Activated T-cell treated with anti-CD3 and anti-CD28 coated beads, Interleukin-2, amount 50 U/mL, for 72 hours (primary cell): ENCODE data around the gene RNF187. TPM values are rescaled to one million over a fixed set of nuclear protein-coding genes. Genes with fewer than 3 reads are reported as not detected.
A peak's percentile ranks its signal among the peaks of the same experiment; 100 is the strongest.
"Not testable (repeated sequence)": the region's sequence is repeated elsewhere in the genome, so short reads cannot be mapped to it uniquely, and the experiment has no call there.

Experiments
- ATAC-seq, 2 donors: fragments of 150-1000 bp; cut with Tn5 transposase; replicated peaks in 1 of 2; 2 replicates each; pipeline ENCODE4 v1.10.0; 2021; ENCODE audit warnings: moderate library complexity in 2 of 2, mild to moderate bottlenecking in 1 of 2
- DNase-seq, 2 donors: peaks; one replicate each; pipeline ENCODE4 v3.0.0; 2021 to 2022; ENCODE audit warnings: mixed read lengths in 1 of 2
- H3K27ac Mint-ChIP-seq: one replicate; pipeline ENCODE4 v1.8.0; 2022; ENCODE audit warnings: mild to moderate bottlenecking, moderate library complexity, mixed read lengths
- H3K27me3 Mint-ChIP-seq: one replicate; pipeline ENCODE4 v1.8.0; 2022; ENCODE audit warnings: low read depth, mixed read lengths
- H3K36me3 Mint-ChIP-seq, 2 donors: one replicate each; pipeline ENCODE4 v1.8.0; 2022; ENCODE audit warnings: mixed read lengths in 2 of 2, mild to moderate bottlenecking in 1 of 2; ENCODE audit not compliant: insufficient read depth in 2 of 2
- H3K4me1 Mint-ChIP-seq: one replicate; pipeline ENCODE4 v1.8.0; 2022; ENCODE audit warnings: low read depth, mixed read lengths
- H3K4me3 Mint-ChIP-seq, 2 donors: one replicate each; pipeline ENCODE4 v1.8.0; 2022; ENCODE audit warnings: mild to moderate bottlenecking in 2 of 2, mixed read lengths in 2 of 2, moderate library complexity in 2 of 2
- H3K9me3 Mint-ChIP-seq, 2 donors: one replicate each; pipeline ENCODE4 v1.8.0; 2022; ENCODE audit warnings: mixed read lengths in 2 of 2
- total RNA-seq, 2 donors: library from RNA; stranded (reverse); gene quantifications; one replicate each; pipeline ENCODE4 v1.2.3, GENCODE V29; 2022

Gene RNF187
- total RNA-seq, 2 donors from 2014 or later, result 306 to 339 TPM

DNA sequence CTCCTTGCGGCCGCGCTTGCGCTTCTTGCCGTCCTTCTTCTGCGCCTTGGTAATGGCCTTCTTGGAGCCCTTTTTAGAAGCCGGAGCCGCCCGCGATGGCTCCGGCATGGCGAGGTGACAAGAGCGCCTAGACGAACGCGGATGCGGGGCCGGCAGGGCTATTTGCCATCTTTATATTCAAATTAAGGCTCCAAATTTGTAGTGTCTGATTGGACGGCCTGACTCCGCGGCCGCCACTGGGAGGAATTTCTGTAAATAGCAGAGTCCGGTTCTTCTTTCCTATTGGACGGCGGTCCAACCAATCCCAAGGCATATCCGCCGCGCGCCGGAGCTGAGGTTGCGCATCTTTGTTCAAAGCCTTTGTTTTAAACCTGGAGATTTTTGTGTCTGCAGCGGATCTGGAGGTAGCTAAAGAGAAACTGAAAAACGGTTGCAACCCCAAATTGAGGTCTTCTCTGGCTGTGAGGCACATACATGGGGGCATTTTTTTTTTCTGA, 22.6 kb upstream of the RNF187 start:
- Mint-ChIP-seq H3K27me3 (peaks cover 35% of the 10 kb centered on the region), H3K27ac (peak overlapping the region; percentile 58), H3K4me1 (peaks cover 64% of the 10 kb centered on the region), H3K36me3 (peaks cover 2 to 6% of the 10 kb centered on the region in 2 donors), H3K4me3 (peak overlapping the region; percentile 84 to 94), H3K9me3 (no peaks in the 10 kb centered on the region)
- ATAC-seq (peak; percentile 66 to 69), DNase-seq (peak; percentile 90 to 92)

DNA sequence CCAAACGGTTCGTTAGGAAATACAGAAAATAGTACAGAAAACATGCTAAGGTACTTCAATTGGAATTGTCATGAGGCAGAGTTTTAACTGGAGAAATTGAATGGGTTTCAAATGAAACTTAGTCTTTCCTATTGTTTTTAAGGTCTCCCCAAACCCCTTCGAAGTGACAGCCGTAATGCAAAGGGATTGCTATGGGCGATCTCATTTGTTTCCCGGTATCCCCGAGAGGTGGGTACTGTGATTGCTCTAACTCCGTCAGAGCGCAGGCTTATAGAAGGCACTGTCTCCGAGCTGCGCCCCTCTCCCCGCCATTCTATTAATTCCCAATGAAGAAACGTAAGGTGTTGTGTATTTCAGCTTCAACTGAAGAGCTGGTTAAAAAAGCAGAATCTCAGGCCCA, 22.0 kb upstream of the RNF187 start:
- no peak for ATAC-seq
- DNase-seq, result no peak
- Mint-ChIP-seq H3K9me3 (no peaks in the 10 kb centered on the region), H3K27me3 (peaks cover 35% of the 10 kb centered on the region), H3K4me1 (peaks cover 64% of the 10 kb centered on the region), H3K27ac (peak overlapping the region; percentile 58), H3K36me3 (peaks cover 2 to 6% of the 10 kb centered on the region in 2 donors), H3K4me3 (peak overlapping the region; percentile 84 to 94)

DNA sequence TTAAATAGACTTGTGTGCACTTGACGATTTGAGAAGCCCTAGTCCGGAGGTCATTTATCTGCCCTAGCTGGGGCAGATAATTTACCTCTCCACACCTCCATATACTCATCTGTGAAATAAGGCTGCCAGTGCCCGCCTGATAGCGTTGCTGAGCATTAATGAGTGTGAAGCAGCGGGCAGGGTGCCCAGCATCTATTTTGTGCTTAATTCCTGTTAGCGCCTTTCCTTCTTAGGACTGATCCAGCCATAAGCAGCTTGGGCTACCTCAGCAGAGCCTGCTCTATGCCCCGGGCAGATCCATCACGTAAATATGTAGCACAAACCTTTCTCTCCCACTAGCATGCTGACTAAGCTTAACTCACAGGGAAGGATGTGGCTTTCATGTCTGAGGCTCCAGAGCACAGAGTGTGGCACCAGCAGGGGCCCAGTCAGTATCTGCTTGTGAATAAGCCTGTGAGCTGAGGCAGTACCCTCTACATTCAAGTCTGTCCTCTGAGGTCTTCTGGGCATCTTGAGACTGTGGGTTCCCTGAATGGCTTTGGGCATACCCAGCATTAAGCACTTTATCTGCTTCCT, 21.5 kb upstream of the RNF187 start:
- H3K27ac Mint-ChIP-seq, result no peak overlapping the region
- H3K4me1 Mint-ChIP-seq, result peaks cover 59% of the 10 kb centered on the region
- H3K36me3 Mint-ChIP-seq, result peaks cover 2 to 5% of the 10 kb centered on the region in 2 donors
- H3K27me3 Mint-ChIP-seq, result peaks cover 36% of the 10 kb centered on the region
- no peaks in the 10 kb centered on the region for H3K9me3 Mint-ChIP-seq
- ATAC-seq (peak; percentile 51 to 59), DNase-seq (peak; percentile 62 to 64)
- peak overlapping the region; percentile 84 to 94 for H3K4me3 Mint-ChIP-seq

DNA sequence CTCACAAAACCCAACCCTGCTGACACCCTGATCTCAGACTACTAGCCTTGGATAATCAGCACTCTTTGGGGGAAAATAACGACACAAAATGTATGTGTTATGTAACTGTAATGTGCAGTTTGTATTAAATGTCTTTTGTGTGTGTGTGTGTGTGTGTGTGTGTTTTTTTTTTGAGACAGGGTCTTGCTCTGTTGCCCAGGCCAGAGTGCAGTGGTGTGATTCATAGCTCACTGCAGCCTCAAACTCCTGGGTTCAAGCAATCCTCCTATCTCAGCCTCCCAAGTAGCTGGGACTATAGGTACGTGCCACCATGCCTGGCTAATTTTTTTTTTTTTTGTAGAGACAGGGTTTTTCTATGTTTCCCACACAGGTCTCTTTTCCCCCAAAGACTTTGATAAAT, 19.0 kb upstream of the RNF187 start:
- not testable (repeated sequence) for H3K36me3 Mint-ChIP-seq, H3K4me3 Mint-ChIP-seq, H3K9me3 Mint-ChIP-seq, ATAC-seq, DNase-seq, H3K27ac Mint-ChIP-seq
- Mint-ChIP-seq H3K27me3 (peaks cover 47% of the 10 kb centered on the region), H3K4me1 (peaks cover 51% of the 10 kb centered on the region)

DNA sequence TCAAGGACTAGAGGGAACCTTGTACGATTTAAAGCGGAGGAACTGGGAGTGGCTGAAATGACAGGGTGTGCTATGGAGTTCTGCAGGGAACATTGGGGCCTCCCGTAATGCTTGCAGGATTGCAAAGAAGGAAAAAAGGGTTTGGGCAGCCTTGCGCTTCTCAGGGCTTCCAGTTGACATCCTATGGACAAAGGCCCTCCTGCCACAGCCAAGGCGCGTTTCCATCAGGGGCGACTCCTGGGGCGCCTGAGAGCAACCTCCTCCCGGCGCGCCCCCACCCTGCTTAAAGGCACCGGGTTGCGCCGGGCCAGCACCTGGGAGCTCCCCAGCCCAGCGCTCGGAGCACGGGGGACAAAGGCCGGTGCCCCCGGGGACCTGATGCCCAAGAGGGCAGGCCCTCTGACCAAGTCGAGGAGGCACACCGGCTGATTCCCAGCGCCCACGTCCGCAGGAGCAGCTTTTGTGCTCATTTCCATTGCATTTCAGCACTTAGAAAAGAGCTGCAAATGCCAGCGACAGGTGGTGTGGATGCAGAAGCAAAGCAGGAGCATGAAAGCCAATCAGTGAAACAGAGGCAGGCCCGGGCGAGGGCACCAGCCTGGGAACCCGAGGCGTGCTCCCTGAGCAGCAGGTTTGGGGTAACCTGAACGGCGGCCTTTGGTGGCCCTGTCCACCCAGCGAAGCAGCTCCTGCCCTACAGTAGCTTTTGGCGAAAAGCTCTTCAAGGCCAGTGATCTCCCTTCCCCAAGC, 17.6 kb upstream of the RNF187 start:
- peaks cover 39% of the 10 kb centered on the region for H3K4me1 Mint-ChIP-seq
- no peak for DNase-seq
- H3K27me3 Mint-ChIP-seq, result peaks cover 47% of the 10 kb centered on the region
- H3K27ac Mint-ChIP-seq, result no peak overlapping the region
- no peaks in the 10 kb centered on the region for H3K36me3 Mint-ChIP-seq
- no peaks in the 10 kb centered on the region for H3K9me3 Mint-ChIP-seq
- H3K4me3 Mint-ChIP-seq, result no peak overlapping the region
- no peak for ATAC-seq

DNA sequence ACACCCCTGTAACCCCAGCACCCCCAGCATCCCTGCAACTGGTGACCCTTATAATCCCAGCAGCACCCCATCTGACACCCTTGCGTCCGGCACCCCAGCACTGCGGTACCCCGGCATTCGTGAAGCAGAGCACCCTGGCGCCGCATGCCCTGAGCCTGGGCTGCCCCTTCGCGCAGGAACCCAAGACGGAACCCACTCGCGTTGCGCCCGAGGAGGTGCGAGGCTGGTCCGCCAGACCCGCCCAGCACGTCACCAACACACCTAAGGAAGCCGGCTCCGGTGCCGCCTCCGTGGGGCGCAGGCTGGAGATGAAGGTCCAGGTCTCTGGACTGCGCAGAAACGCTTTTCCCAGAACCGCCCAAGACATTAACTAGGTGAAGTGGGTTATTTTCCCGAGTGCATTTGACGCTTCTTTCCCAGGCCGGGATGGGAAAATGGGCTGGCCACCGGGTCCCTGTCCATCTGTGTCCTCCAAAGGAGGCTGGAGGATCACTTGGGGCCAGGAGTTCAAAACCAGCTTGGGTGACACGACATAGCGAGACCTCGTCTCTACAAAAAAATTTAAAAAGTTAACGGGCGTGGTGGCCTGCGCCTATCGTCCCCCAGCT, 15.9 kb upstream of the RNF187 start:
- Mint-ChIP-seq H3K4me3 (no peak overlapping the region), H3K4me1 (peaks cover 23% of the 10 kb centered on the region), H3K27ac (no peak overlapping the region), H3K27me3 (peaks cover 47% of the 10 kb centered on the region), H3K9me3 (no peaks in the 10 kb centered on the region), H3K36me3 (no peaks in the 10 kb centered on the region)
- ATAC-seq, result no peak
- DNase-seq, result no peak

DNA sequence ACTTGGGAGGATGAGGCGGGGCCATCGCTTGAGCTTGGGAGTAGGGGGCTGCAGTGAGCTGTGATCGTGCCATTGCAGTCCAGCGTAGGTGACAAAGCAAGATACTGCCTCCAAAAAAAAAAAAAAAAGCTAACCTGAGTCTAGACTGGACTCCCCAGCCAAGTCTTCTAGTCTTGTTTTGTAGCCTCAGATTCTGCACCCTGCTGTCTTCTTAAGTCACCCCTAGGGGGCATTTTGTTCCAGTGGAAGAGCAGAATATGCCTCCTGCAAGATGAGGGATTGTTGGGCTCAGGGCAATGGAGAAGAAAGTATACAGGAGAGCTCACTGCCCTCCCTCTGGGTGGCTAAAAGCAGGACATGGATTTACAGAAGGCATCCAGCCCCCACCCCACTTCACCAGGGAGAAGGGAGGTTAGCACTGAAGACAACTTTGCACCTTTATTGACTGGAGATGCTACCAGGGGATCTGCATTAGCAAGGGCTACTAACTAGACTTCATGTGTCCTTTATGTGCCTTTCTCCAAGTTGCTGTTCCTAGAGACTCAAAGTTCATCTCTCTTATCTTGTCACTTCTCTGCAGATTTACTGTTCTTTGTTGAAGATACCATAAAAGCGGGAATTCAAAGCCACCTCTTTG, 15.3 kb upstream of the RNF187 start:
- DNase-seq, result peak; percentile 36 to 38
- Mint-ChIP-seq H3K27me3 (peaks cover 41% of the 10 kb centered on the region), H3K9me3 (no peaks in the 10 kb centered on the region), H3K27ac (no peak overlapping the region), H3K36me3 (no peaks in the 10 kb centered on the region), H3K4me1 (peaks cover 18% of the 10 kb centered on the region), H3K4me3 (no peak overlapping the region)
- peak; percentile 81 to 83 for ATAC-seq

DNA sequence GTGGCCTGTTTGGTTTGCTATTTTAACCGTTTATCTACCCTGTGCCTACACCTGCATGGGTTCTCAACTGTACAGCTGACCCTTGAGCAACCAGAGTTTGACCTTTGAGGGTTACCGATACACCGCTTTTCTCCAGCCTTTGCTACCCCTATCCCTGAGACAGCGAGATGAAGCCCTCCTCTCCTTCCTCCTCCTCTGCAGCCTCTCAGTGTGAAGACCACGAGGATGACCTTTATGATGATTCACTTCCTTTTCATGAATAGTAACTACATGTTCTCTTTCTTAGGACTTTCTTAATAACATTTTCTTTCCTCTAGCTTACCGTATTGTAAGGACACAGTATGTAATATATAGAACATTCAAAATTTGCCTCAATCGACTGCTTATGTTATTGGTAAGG, 14.5 kb upstream of the RNF187 start:
- Mint-ChIP-seq H3K4me1 (peaks cover 18% of the 10 kb centered on the region), H3K27me3 (peaks cover 34% of the 10 kb centered on the region), H3K9me3 (no peaks in the 10 kb centered on the region), H3K36me3 (no peaks in the 10 kb centered on the region), H3K4me3 (peak overlapping the region; percentile 21 to 32), H3K27ac (no peak overlapping the region)
- DNase-seq (no peak), ATAC-seq (peak; percentile 62 to 69)

DNA sequence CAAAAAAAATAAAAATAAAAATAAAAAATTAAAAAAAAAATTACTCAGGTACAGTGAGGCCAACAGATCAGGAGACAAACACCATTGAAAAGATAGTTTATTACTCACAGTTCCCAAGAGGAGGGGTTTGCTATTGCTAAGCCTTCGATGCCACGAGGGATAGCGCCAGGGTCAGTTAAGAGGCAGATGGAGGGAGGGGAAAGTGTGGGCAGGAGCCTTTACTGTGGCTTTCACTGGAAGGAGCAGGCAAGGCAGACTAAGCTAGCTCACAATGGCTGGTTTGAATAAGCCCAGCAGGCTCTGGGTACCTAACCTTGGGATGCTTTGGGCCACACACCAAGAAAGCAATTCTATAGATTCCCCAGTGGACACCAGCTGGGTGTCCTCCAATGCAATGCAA, 12.7 kb upstream of the RNF187 start:
- peaks cover 16% of the 10 kb centered on the region for H3K27me3 Mint-ChIP-seq
- H3K9me3 Mint-ChIP-seq, result no peaks in the 10 kb centered on the region
- H3K27ac Mint-ChIP-seq, result no peak overlapping the region
- peaks cover 33% of the 10 kb centered on the region for H3K4me1 Mint-ChIP-seq
- no peak for ATAC-seq
- H3K36me3 Mint-ChIP-seq, result no peaks in the 10 kb centered on the region
- H3K4me3 Mint-ChIP-seq, result no peak overlapping the region
- DNase-seq, result no peak

DNA sequence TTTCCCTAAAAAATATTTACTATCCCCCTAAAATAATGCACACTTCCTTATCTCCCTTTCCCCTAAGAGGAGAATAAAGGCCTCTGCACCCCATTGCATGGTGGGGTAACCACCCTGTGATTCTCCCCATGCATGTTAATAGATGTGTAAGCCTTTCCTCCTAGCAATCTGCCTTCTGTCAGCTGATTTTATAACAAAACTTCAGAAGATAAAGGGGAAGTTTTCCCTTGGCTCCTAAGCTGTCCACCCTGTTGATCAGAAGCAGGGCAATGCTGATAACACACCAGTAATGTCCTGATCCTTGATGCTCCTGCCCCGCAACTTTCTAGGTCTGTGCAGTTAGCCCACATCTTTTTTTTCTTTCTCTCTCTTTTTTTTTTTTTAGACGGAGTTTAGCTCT, 11.4 kb upstream of the RNF187 start:
- H3K36me3 Mint-ChIP-seq, result no peaks in the 10 kb centered on the region
- H3K27me3 Mint-ChIP-seq, result peaks cover 14% of the 10 kb centered on the region
- no peak overlapping the region for H3K4me3 Mint-ChIP-seq
- H3K4me1 Mint-ChIP-seq, result peaks cover 38% of the 10 kb centered on the region
- no peak for DNase-seq
- H3K9me3 Mint-ChIP-seq, result no peaks in the 10 kb centered on the region
- ATAC-seq, result no peak
- no peak overlapping the region for H3K27ac Mint-ChIP-seq

DNA sequence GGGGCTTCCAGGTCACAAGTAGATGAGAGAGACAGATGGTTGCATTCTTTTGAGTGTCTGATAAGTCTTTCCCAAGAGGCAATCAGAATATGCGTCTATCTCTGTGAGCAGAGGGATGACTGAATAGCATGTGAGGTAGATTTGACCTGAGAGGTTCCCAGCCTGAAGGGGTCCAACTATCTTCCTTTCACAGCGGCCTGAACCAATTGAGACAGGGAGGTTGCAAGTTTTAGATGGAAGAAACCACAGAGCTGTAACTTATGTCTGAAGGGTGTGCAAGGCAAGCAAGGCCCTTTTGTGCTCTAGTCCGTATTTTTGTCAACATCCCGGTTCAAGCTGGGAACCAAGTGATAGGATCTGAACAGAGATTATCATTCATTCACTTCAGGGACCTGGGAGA, 9.9 kb upstream of the RNF187 start:
- Mint-ChIP-seq H3K9me3 (no peaks in the 10 kb centered on the region), H3K36me3 (no peaks in the 10 kb centered on the region), H3K27me3 (no peaks in the 10 kb centered on the region)

DNA sequence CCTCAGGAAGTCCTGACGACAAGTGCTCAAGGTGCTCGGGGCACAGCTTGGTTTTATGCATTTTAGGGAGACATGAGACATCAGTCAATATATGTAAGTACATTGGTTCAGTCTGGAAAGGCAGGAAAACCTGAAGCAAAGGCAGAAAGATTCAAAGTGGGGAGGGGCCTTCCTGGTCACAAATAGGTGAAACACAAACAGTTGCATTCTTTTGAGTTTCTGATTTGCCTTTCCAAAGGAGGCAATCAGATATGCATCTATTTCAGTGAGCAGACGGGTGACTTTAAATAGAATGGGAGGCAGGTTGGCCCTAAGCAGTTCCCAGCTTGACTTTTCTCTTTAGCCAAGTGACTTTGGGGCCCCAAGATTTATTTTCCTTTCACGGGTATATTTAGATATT, 8.9 kb upstream of the RNF187 start:
- no peaks in the 10 kb centered on the region for H3K36me3 Mint-ChIP-seq
- peak overlapping the region in 1 of 2 donors; percentile 47 for H3K4me3 Mint-ChIP-seq
- no peaks in the 10 kb centered on the region for H3K9me3 Mint-ChIP-seq
- DNase-seq (no peak), ATAC-seq (no peak)
- peak overlapping the region; percentile 61 for H3K27ac Mint-ChIP-seq
- H3K4me1 Mint-ChIP-seq, result peaks cover 32% of the 10 kb centered on the region
- no peaks in the 10 kb centered on the region for H3K27me3 Mint-ChIP-seq

More for the DNA sequence above, 9.9 kb upstream of the RNF187 start:
- peaks cover 35% of the 10 kb centered on the region for H3K4me1 Mint-ChIP-seq
- DNase-seq (no peak), ATAC-seq (no peak)
- no peak overlapping the region for H3K4me3 Mint-ChIP-seq
- no peak overlapping the region for H3K27ac Mint-ChIP-seq
